ENCODE data around the gene POP7. TPM values are rescaled to one million over a fixed set of nuclear protein-coding genes. Genes with fewer than 3 reads are reported as not detected.
A peak's percentile ranks its signal among the peaks of the same experiment; 100 is the strongest.
"Not testable (repeated sequence)": the region's sequence is repeated elsewhere in the genome, so short reads cannot be mapped to it uniquely, and the experiment has no call there.

Gene POP7
- total RNA-seq, 4 donors from 2014 or later, result 15.8 to 44.8 (median 21.0) TPM

GRCh38 chr7:100706672-100707311 is 871 bp downstream of the POP7 start:
- Histone ChIP-seq H3K4me1 (peaks cover 14 to 16% of the 10 kb centered on the region in 2 donors), H3K4me3 (replicated peaks in 1 of 3) (peak overlapping the region in 2 of 3 donors; percentile 86 to 92), H3K9me3 (no peaks in the 10 kb centered on the region), H3K36me3 (no peaks in the 10 kb centered on the region), H3K27ac (peak overlapping the region in 2 of 3 donors; percentile 41 to 79), H3K27me3 (no peaks in the 10 kb centered on the region)
- peak; percentile 23 to 29 for DNase-seq
- TF ChIP-seq POLR2A (IDR thresholded peaks at IDR 0.05) (no peak), CTCF (IDR thresholded peaks at IDR 0.05) (no peak)
- intact Hi-C loops (cut with DNase I), result loop anchor here (10.0 kb wide), 1 partner anchor 148 kb away; the partner anchor contains the start of gene SLC12A9
- WGBS, 2 donors, result 17 to 21% methylated on average over 16 to 22 of the region's 34 CpGs

- H3K36me3 ChIP-seq, result no peaks in the 10 kb centered on the region
- peaks cover 14 to 16% of the 10 kb centered on the region in 2 donors for H3K4me1 ChIP-seq
- TF ChIP-seq POLR2A (IDR thresholded peaks at IDR 0.05), result no peak
- TF ChIP-seq CTCF (IDR thresholded peaks at IDR 0.05), result no peak
- no peak for DNase-seq
- no peak overlapping the region for H3K4me3 ChIP-seq (replicated peaks in 1 of 3)
- intact Hi-C loops (cut with DNase I), result loop anchor here (10.0 kb wide), 1 partner anchor 146 kb away; the partner anchor contains the start of gene SLC12A9
- no peak overlapping the region for H3K27ac ChIP-seq
- no peaks in the 10 kb centered on the region for H3K9me3 ChIP-seq
- 84 to 88% methylated on average over 6 of the region's 6 CpGs for WGBS, 2 donors
- H3K27me3 ChIP-seq, result no peaks in the 10 kb centered on the region
Measured at GRCh38 chr7:100708395-100708794, 2.5 kb downstream of the POP7 start.

GRCh38 chr7:100710452-100710851 is 4.5 kb downstream of the POP7 start:
- H3K36me3 ChIP-seq, result no peaks in the 10 kb centered on the region
- H3K9me3 ChIP-seq, result no peaks in the 10 kb centered on the region
- H3K4me3 ChIP-seq (replicated peaks in 1 of 3), result no peak overlapping the region
- intact Hi-C loops (cut with DNase I), result no loop called here
- H3K27ac ChIP-seq, result no peak overlapping the region
- TF ChIP-seq POLR2A (IDR thresholded peaks at IDR 0.05) (no peak), CTCF (IDR thresholded peaks at IDR 0.05) (no peak)
- peaks cover 10 to 12% of the 10 kb centered on the region in 2 donors for H3K4me1 ChIP-seq
- no peak for DNase-seq
- no peaks in the 10 kb centered on the region for H3K27me3 ChIP-seq
- WGBS, 2 donors, result 85 to 89% methylated on average over 4 of the region's 4 CpGs

- Histone ChIP-seq H3K27ac (no peak overlapping the region), H3K27me3 (no peaks in the 10 kb centered on the region), H3K4me1 (peaks cover 9 to 11% of the 10 kb centered on the region in 2 donors), H3K36me3 (no peaks in the 10 kb centered on the region), H3K9me3 (no peaks in the 10 kb centered on the region), H3K4me3 (replicated peaks in 1 of 3) (no peak overlapping the region)
- 77 to 87% methylated on average over 8 to 11 of the region's 11 CpGs for WGBS, 2 donors
- no peak for TF ChIP-seq POLR2A (IDR thresholded peaks at IDR 0.05)
- no peak for TF ChIP-seq CTCF (IDR thresholded peaks at IDR 0.05)
- intact Hi-C loops (cut with DNase I), result no loop called here
- DNase-seq, result no peak
Measured at GRCh38 chr7:100711369-100711768, 5.4 kb downstream of the POP7 start.

GRCh38 chr7:100714725-100715124 is 8.8 kb downstream of the POP7 start:
- Histone ChIP-seq H3K27me3 (no peaks in the 10 kb centered on the region), H3K36me3 (no peaks in the 10 kb centered on the region), H3K9me3 (no peaks in the 10 kb centered on the region), H3K4me1 (no peaks in the 10 kb centered on the region), H3K4me3 (replicated peaks in 1 of 3) (no peak overlapping the region), H3K27ac (no peak overlapping the region)
- intact Hi-C loops (cut with DNase I), result no loop called here
- 68 to 71% methylated on average over 3 to 6 of the region's 8 CpGs for WGBS, 2 donors
- TF ChIP-seq CTCF (IDR thresholded peaks at IDR 0.05), result no peak
- TF ChIP-seq POLR2A (IDR thresholded peaks at IDR 0.05), result no peak
- no peak for DNase-seq

GRCh38 chr7:100717073-100717472 is 11.2 kb downstream of the POP7 start:
- 92 to 97% methylated on average over 2 of the region's 2 CpGs for WGBS, 2 donors
- H3K4me3 ChIP-seq (replicated peaks in 1 of 3); DNase-seq; H3K27me3 ChIP-seq; H3K9me3 ChIP-seq; H3K27ac ChIP-seq; H3K36me3 ChIP-seq; intact Hi-C loops (cut with DNase I): not testable (repeated sequence)
- H3K4me1 ChIP-seq, result peaks cover 0 to 11% of the 10 kb centered on the region in 2 donors

Data from thyroid gland (tissue), 4 donors.